ENCODE results near the gene PRMT7.

PRMT7 gene

DNA sequence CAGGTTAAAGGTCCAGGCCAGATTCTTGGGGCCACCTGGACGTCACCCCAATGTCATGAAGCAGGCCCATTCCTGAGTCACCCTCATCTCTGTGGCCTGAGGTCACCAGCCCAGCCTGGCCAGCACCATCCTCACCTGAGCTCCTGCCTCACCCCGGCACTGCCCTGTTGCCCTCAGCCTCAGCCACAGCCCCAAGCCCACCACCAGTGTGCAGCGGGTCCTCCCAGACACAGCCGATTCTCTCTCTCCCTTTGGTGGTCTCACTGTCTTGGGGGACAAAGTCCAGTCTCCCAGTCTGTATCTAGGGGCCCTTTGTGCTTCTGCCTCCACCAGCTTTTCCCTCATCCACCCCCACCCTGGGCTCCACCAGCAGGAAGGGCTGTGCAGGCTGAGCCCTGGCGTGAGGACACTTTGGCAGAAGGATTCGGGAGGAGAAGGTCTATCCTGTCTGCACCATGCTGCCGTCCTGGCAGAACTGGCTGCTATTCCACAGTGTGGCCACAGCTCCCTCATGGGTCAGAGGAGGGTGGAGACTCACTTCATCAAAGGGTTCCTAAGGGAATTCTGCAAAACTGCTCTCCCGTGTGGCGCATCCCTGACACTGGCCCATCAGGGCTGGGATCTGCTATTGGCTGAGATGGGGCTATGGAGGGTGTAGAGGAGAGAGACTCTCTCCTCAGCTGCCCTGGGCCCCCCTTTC lies 64.3 kb downstream of the PRMT7 start:
- Histone ChIP-seq H3K9me2 (replicated peaks; ENCODE audit: low read depth, low read length) (no peaks in the 10 kb centered on the region), H2AFZ (ENCODE audit: low read length) (no peak overlapping the region), H3K4me3 (ENCODE audit: low read length, poor library complexity, severe bottlenecking) (no peak overlapping the region), H3K9me3 (ENCODE audit: insufficient read depth, low read depth, low read length) (no peaks in the 10 kb centered on the region), H3K4me2 (ENCODE audit: low read depth, low read length, poor library complexity, severe bottlenecking) (no peak overlapping the region), H3K36me3 (ENCODE audit: insufficient read depth, low read length) (no peaks in the 10 kb centered on the region), H3K4me1 (ENCODE audit: insufficient read depth, low read length, poor library complexity, severe bottlenecking) (peaks cover 12% of the 10 kb centered on the region), H3F3A (ENCODE audit: low read depth) (no peaks in the 10 kb centered on the region), H3K9ac (ENCODE audit: low read depth, low read length, poor library complexity, severe bottlenecking) (no peak overlapping the region), H3K79me2 (ENCODE audit: insufficient read depth, low read length) (no peaks in the 10 kb centered on the region), H3K27me3 (ENCODE audit: insufficient read depth, low read length, poor library complexity, severe bottlenecking) (no peaks in the 10 kb centered on the region), H4K20me1 (ENCODE audit: insufficient read depth, low read length, poor library complexity, severe bottlenecking) (no peaks in the 10 kb centered on the region)
- TF ChIP-seq, protein P1, sequence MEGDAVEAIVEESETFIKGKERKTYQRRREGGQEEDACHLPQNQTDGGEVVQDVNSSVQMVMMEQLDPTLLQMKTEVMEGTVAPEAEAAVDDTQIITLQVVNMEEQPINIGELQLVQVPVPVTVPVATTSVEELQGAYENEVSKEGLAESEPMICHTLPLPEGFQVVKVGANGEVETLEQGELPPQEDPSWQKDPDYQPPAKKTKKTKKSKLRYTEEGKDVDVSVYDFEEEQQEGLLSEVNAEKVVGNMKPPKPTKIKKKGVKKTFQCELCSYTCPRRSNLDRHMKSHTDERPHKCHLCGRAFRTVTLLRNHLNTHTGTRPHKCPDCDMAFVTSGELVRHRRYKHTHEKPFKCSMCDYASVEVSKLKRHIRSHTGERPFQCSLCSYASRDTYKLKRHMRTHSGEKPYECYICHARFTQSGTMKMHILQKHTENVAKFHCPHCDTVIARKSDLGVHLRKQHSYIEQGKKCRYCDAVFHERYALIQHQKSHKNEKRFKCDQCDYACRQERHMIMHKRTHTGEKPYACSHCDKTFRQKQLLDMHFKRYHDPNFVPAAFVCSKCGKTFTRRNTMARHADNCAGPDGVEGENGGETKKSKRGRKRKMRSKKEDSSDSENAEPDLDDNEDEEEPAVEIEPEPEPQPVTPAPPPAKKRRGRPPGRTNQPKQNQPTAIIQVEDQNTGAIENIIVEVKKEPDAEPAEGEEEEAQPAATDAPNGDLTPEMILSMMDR (conservative IDR thresholded peaks at IDR 0.05; ENCODE audit: low read length), result no peak
- TF ChIP-seq EZH2phosphoT487 (IDR thresholded peaks at IDR 0.05; ENCODE audit: borderline replicate concordance), result no peak

GRCh38 chr16:68375801-68376536 lies 65.2 kb downstream of the PRMT7 start:
- Histone ChIP-seq H3K4me2 (ENCODE audit: low read depth, low read length, poor library complexity, severe bottlenecking) (no peak overlapping the region), H4K20me1 (ENCODE audit: insufficient read depth, low read length, poor library complexity, severe bottlenecking) (no peaks in the 10 kb centered on the region), H3K9ac (ENCODE audit: low read depth, low read length, poor library complexity, severe bottlenecking) (no peak overlapping the region), H3K79me2 (ENCODE audit: insufficient read depth, low read length) (no peaks in the 10 kb centered on the region), H3K4me3 (ENCODE audit: low read length, poor library complexity, severe bottlenecking) (no peak overlapping the region), H3F3A (ENCODE audit: low read depth) (no peaks in the 10 kb centered on the region), H2AFZ (ENCODE audit: low read length) (no peak overlapping the region), H3K36me3 (ENCODE audit: insufficient read depth, low read length) (no peaks in the 10 kb centered on the region), H3K9me2 (replicated peaks; ENCODE audit: low read depth, low read length) (no peaks in the 10 kb centered on the region), H3K9me3 (ENCODE audit: insufficient read depth, low read depth, low read length) (no peaks in the 10 kb centered on the region), H3K27me3 (ENCODE audit: insufficient read depth, low read length, poor library complexity, severe bottlenecking) (no peaks in the 10 kb centered on the region), H3K4me1 (ENCODE audit: insufficient read depth, low read length, poor library complexity, severe bottlenecking) (peaks cover 4% of the 10 kb centered on the region)
- TF ChIP-seq, protein P1 (conservative IDR thresholded peaks at IDR 0.05; ENCODE audit: low read length), result no peak
- no peak for TF ChIP-seq EZH2phosphoT487 (IDR thresholded peaks at IDR 0.05; ENCODE audit: borderline replicate concordance)

DNA sequence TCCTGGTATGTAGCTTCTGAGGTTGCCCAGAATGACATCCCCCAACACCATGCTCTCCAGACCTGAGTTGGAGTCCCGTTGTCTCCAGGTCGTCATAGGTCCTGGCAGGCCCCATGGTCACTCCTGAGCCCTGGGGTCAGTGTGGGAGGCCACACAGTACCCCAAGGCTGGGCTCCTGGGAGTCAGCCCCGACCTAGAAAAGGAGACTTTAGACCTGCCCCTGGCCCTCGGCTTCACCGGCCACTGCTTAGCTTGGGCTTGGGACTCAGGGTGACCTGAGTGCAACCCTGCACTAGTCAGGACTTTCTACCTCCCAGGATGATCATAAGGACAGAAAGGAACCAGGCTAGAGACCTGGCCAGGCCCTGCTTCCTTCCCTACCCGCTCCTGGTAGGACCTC lies 65.8 kb downstream of the PRMT7 start:
- H3K9me3 ChIP-seq (ENCODE audit: insufficient read depth, low read depth, low read length), result no peaks in the 10 kb centered on the region
- no peaks in the 10 kb centered on the region for H3K9me2 ChIP-seq (replicated peaks; ENCODE audit: low read depth, low read length)
- no peaks in the 10 kb centered on the region for H3K27me3 ChIP-seq (ENCODE audit: insufficient read depth, low read length, poor library complexity, severe bottlenecking)
- H3K36me3 ChIP-seq (ENCODE audit: insufficient read depth, low read length), result no peaks in the 10 kb centered on the region
- no peak overlapping the region for H3K9ac ChIP-seq (ENCODE audit: low read depth, low read length, poor library complexity, severe bottlenecking)
- H3K79me2 ChIP-seq (ENCODE audit: insufficient read depth, low read length), result no peaks in the 10 kb centered on the region
- H4K20me1 ChIP-seq (ENCODE audit: insufficient read depth, low read length, poor library complexity, severe bottlenecking), result no peaks in the 10 kb centered on the region
- no peak overlapping the region for H3K4me3 ChIP-seq (ENCODE audit: low read length, poor library complexity, severe bottlenecking)
- no peak overlapping the region for H3K4me2 ChIP-seq (ENCODE audit: low read depth, low read length, poor library complexity, severe bottlenecking)
- no peaks in the 10 kb centered on the region for H3F3A ChIP-seq (ENCODE audit: low read depth)
- H3K4me1 ChIP-seq (ENCODE audit: insufficient read depth, low read length, poor library complexity, severe bottlenecking), result no peaks in the 10 kb centered on the region
- TF ChIP-seq, protein P1 (conservative IDR thresholded peaks at IDR 0.05; ENCODE audit: low read length), result no peak
- TF ChIP-seq EZH2phosphoT487 (IDR thresholded peaks at IDR 0.05; ENCODE audit: borderline replicate concordance), result no peak
- H2AFZ ChIP-seq (ENCODE audit: low read length), result no peak overlapping the region
